Activated T-cell treated with anti-CD3 and anti-CD28 coated beads for 48 hours (primary cell): ENCODE results near the gene GNB1.
"Not testable (repeated sequence)": the region's sequence is repeated elsewhere in the genome, so short reads cannot be mapped to it uniquely, and the experiment has no call there.

Source experiments
- DNase-seq: peaks from one replicate; pipeline ENCODE4 v3.0.0-alpha.2; 2020; ENCODE audit warnings: low read depth

GNB1 gene

GRCh38 chr1:1738799-1739337 lies 152.0 kb downstream of the GNB1 start:
- DNase-seq: not testable (repeated sequence)

- not testable (repeated sequence) for DNase-seq
Measured at GRCh38 chr1:1737675-1738590, 153.0 kb downstream of the GNB1 start.
